Stimulated activated CD4-positive, alpha-beta T cell treated with anti-CD3 and anti-CD28 coated beads, Interleukin-4, amount 100 ng/mL, for 24 hours (primary cell): ENCODE results near the gene FGA.

ENCODE experiments used
- DNase-seq: peaks from one replicate; pipeline ENCODE4 v3.0.0-alpha.2; 2020

FGA gene

DNA sequence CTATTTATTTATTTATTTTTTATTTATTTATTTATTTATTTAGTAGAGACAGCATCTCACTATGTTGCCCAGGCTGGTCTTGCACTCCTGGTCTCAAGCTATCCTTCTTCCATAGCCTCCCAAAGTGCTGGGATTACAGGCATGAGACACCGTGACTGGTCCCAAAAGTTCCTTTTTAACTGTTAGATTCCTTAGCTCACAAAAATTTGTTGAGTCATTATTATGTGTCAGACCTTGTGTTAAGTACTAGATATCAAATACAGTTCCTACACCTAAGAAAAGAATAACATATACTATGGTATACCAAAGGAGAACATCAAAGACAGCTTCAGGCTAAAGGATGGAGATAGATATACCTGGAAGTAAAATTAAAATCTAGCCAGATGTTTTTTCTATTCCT lies 11.6 kb downstream of the FGA start:
- no peak for DNase-seq

DNA sequence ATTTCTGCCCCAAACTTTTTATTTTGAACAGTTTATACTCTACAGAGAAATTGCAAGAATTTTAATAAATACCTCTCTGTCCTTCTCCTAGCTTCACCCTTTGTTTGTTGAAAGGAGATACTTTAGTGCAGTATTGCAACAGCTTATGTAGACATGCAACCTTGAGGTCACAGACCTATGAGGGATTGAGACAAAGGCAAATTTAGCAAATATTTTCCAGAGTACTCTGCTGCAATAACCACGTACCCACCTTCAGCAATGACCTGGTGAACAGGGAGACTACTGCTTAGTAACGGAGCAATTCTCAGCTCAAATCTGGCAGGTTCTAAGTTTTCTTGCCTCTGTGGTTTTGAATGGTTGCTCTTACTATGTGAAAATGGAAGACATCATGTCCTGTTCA lies 13.2 kb downstream of the FGA start:
- no peak for DNase-seq

- no peak for DNase-seq
Measured at GRCh38 chr4:154574311-154574710, 16.2 kb downstream of the FGA start.

GRCh38 chr4:154573190-154573870 lies 17.2 kb downstream of the FGA start:
- DNase-seq = no peak

GRCh38 chr4:154569584-154569983 lies 21.0 kb downstream of the FGA start:
- DNase-seq = no peak

DNA sequence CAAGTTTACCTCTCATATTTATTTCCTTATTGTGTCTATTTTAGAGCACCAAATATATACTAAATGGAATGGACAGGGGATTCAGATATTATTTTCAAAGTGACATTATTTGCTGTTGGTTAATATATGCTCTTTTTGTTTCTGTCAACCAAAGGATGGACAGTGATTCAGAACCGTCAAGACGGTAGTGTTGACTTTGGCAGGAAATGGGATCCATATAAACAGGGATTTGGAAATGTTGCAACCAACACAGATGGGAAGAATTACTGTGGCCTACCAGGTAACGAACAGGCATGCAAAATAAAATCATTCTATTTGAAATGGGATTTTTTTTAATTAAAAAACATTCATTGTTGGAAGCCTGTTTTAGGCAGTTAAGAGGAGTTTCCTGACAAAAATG lies 21.5 kb downstream of the FGA start:
- no peak for DNase-seq

GRCh38 chr4:154566639-154567204 lies 23.8 kb downstream of the FGA start:
- DNase-seq = no peak

DNA sequence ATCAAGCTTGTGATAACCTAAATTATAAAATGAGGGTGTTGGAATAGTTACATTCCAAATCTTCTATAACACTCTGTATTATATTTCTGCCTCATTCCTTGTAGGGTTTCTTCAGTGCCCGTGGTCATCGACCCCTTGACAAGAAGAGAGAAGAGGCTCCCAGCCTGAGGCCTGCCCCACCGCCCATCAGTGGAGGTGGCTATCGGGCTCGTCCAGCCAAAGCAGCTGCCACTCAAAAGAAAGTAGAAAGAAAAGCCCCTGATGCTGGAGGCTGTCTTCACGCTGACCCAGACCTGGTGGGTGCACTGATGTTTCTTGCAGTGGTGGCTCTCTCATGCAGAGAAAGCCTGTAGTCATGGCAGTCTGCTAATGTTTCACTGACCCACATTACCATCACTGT lies 24.8 kb downstream of the FGA start:
- DNase-seq = no peak

- DNase-seq = no peak
Measured at GRCh38 chr4:154564311-154564710, 26.2 kb downstream of the FGA start.

- no peak for DNase-seq
Measured at GRCh38 chr4:154562697-154563254, 27.8 kb downstream of the FGA start, which contains the start of gene FGB. Gene FGB (plus strand): TSS chr4:154563011. CDS start chr4:154563019, 8 bp downstream.

- DNase-seq = no peak
Measured at GRCh38 chr4:154560824-154561231, 29.7 kb downstream of the FGA start.

- DNase-seq = no peak
Measured at GRCh38 chr4:154560419-154560801, 30.1 kb downstream of the FGA start.

GRCh38 chr4:154559494-154560418 lies 30.8 kb downstream of the FGA start:
- no peak for DNase-seq

- DNase-seq = no peak
Measured at GRCh38 chr4:154559141-154559493, 31.4 kb downstream of the FGA start.

DNA sequence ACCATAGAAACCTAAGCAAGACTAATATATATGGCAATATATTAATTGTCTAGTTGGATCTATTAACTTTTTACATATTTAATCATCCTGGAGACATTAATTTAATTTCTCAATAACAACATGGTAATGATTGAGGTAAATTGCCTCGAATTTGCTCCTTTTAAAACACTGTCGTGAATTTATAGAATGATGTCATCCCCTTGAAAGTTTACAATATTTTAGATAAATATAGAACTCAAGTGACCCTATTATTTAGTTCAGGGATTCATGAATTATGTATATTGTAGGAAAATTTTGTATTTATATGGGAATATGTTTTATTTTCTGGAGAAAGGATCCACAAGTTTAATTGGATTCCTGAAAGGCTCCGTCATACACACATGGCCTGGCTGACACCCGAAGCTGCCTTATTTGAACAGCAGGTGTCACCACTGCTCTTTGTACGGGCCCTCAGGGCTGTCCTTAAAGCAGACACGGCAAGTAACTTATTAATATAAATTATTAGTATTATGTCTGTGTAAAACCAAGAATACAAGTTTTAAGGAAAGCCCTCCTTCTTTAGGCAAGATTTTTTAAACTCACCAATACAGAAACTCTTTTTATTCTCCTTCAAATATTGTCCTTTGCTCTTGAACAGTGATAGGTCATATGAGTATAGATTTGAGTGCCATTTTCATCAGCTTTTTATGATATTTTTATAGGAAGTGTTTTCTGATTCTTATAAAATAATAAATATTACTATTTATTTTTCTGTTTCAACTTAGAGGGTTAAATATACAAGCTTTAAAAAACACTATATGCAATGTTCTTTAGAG lies 38.5 kb downstream of the FGA start:
- DNase-seq = peak; percentile 78

DNA sequence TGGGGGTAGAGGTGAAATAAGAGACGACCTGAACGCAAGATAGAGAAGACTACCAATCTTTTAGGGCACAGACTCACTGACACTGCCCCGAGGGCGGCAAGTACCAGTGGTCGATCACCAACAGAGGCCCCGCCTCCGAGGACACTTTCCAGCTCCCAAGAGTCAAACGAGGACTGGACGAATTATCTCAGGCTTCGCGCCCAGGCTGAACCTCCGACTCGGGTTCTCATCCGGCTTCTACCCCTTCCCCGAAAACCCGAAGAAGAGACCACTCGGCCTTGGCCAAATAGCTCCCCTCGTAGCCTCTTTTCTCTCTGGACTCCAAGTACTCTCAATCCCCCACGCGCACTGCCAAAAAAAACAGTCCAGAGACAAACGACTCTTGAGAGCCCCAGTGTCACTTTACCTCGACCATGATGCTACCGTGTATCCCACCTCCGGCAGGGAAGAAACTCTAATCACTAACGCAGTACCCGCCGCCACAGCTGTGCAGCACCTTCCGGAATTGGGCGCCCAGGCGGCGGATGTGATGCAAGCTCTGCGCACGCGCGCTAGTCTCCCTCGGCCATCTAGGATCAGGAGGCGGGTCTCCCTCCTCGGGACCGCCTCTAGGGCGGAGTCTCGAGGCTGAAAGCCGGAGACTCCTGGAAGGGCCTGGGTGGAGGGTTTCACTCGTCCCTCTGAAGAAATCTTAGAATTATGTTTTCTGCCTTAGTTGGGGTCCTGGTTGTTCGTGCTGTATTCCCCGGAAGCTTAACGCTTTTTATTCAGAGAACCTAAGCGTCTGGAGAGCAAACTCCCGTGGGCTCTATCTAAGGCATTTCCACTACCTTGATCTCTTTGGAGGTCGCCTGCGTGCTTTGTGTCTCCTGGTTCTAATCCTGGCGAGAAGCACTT lies 40.4 kb downstream of the FGA start, which contains the start of gene PLRG1:
PLRG1 (minus strand) TSS at position 507 of the 897 bp plus-strand sequence; CDS start at position 415, 92 bp downstream.
- peak; percentile 97 for DNase-seq

DNA sequence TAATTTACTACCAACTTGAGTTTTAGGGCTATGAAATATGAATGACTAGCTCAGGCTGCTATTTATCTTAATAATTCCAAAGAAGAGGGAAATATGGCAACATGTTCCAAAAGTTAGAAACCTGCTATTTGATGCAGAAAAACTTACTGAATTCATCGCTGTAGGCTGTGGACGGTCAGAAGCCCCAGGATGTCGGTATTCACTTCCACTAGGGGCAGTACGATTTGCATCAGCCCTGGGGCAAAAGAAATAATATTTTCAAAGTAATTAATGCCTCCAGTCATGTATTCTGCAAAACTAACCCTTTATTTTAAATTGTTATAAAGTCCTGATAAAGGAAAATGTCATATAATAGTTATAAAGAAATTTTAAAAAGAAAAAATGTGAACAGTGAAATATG lies 44.9 kb downstream of the FGA start:
- DNase-seq = no peak

DNA sequence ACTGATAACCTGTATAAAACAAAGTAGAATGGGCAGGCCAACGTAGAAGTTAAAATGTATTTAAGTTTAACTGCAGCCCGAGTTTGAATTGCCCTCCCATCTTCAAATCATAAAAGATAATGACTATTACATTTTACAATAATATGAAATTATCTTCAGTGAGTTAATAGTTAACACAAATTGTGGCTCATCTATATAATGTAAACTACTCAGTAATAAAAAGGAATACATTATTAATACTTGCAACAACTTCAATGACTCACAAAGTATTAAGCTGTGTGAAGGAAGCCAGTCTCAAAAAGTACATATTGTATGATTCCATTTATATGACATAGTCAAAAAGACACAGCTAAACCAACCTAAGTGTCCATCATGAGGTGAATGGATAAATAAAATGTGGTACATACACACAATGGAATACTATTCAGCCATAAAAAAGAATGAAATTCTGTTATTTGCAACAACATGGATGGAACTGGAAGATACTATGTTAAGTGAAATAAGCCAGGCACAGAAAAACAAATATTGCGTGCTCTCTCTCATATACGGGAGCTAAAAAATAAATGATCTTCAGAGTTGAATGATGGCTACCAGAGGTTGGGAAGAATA lies 48.2 kb downstream of the FGA start:
- DNase-seq = no peak
